Esophagus squamous epithelium (tissue), 4 donors: Measurements from ENCODE around the gene NEK7.

ENCODE experiments used
- CTCF ChIP-seq, 6 experiments: fragments of 450-650 bp in 4 of 6; fragments of 200-600 bp in 2 of 6; sonication (generic) in 2 of 6; IDR thresholded peaks; one replicate each; pipeline ENCODE4 v1.5.1; 2016 to 2019; ENCODE audit warnings: antibody characterized with exemption in 6 of 6, mild to moderate bottlenecking in 4 of 6, moderate library complexity in 4 of 6
- POLR2A ChIP-seq, 4 donors: fragments of 450-650 bp; IDR thresholded peaks; one replicate each; pipeline ENCODE4 v1.6.1; 2017; ENCODE audit warnings: antibody characterized with exemption in 4 of 4, mild to moderate bottlenecking in 4 of 4, moderate library complexity in 3 of 4

- TF ChIP-seq CTCF (IDR thresholded peaks at IDR 0.05), result no peak
- no peak for TF ChIP-seq POLR2A (IDR thresholded peaks at IDR 0.05)
Measured at GRCh38 chr1:198132060-198132781, 24.6 kb upstream of the NEK7 start.
